IMR-90 (cell line): ENCODE measurements around the gene CAMTA1. TPM values are rescaled to one million over a fixed set of nuclear protein-coding genes. Genes with fewer than 3 reads are reported as not detected.

ENCODE experiments used
- ATAC-seq: fragments of 200-7000 bp; cut with Tn5 transposase; 2 replicates; pipeline ENCODE4 v1.9.1; 2020; ENCODE audit warnings: low read depth, mild to moderate bottlenecking, moderate library complexity
- BruUV-seq: library from RNA; stranded (reverse); fragments of 400-500 nt; replicated peaks from 2 replicates; lab custom pipeline; 2021; lab: Mats Ljungman, UMichigan
- CTCF ChIA-PET: fragments of 300-600 bp; formaldehyde crosslinking; extraction: SDS; loops from one replicate; lab custom pipeline; 2021; ENCODE audit warnings: antibody characterized with exemption; lab: Yijun Ruan, JAX
- POLR2A ChIA-PET: fragments of 300-600 bp; sonication (Branson Sonifier 250); formaldehyde crosslinking; loops from one replicate; lab custom pipeline; 2022; ENCODE audit warnings: antibody characterized with exemption; ENCODE audit not compliant: unreplicated experiment; lab: Charles Lee
- DNase-seq: peaks from one replicate; pipeline ENCODE4 v3.0.0; 2013
- H2AFZ ChIP-seq: replicated peaks from 2 replicates; pipeline ENCODE3; 2013; ENCODE audit warnings: low read length, mild to moderate bottlenecking; ENCODE audit not compliant: poor library complexity
- H2AK5ac ChIP-seq: 2 replicates; pipeline ENCODE4 v1.6.1; 2013; ENCODE audit warnings: low read depth, low read length, inconsistent platforms
- H2AK9ac ChIP-seq: replicated peaks from 2 replicates; pipeline ENCODE3; 2013; ENCODE audit warnings: mild to moderate bottlenecking, low read depth, low read length, moderate library complexity; ENCODE audit not compliant: poor library complexity
- H2BK120ac ChIP-seq: 2 replicates; pipeline ENCODE4 v1.6.1; 2013; ENCODE audit warnings: low read depth, low read length, inconsistent platforms
- H2BK15ac ChIP-seq: 3 replicates; pipeline ENCODE4 v1.6.1; 2013; ENCODE audit warnings: low read depth, low read length, inconsistent platforms
- H2BK20ac ChIP-seq: 2 replicates; pipeline ENCODE4 v1.6.1; 2013; ENCODE audit warnings: low read depth, mild to moderate bottlenecking, inconsistent platforms, low read length, moderate library complexity
- H2BK5ac ChIP-seq: 2 replicates; pipeline ENCODE4 v1.6.1; 2013; ENCODE audit warnings: mild to moderate bottlenecking, low read depth, low read length, inconsistent platforms; ENCODE audit not compliant: poor library complexity, severe bottlenecking
- H3K14ac ChIP-seq: replicated peaks from 2 replicates; pipeline ENCODE4 v1.6.1; 2013; ENCODE audit warnings: low read depth, low read length, inconsistent platforms
- H3K18ac ChIP-seq: 2 replicates; pipeline ENCODE4 v1.6.1; 2013; ENCODE audit warnings: low read depth, low read length, control low read depth
- H3K23ac ChIP-seq: 2 replicates; pipeline ENCODE4 v1.6.1; 2013; ENCODE audit warnings: low read depth, low read length, inconsistent platforms
- H3K27ac ChIP-seq: 2 replicates; pipeline ENCODE4 v1.5.1; 2013; ENCODE audit warnings: mild to moderate bottlenecking, control low read depth, low read length; ENCODE audit not compliant: insufficient read depth
- H3K27me3 ChIP-seq: 2 replicates; pipeline ENCODE4 v1.6.1; 2013; ENCODE audit warnings: low read length; ENCODE audit not compliant: control insufficient read depth, insufficient read depth
- H3K36me3 ChIP-seq: 2 replicates; pipeline ENCODE4 v1.6.1; 2013; ENCODE audit warnings: low read length, mixed read lengths; ENCODE audit not compliant: control insufficient read depth, insufficient read depth
- H3K4ac ChIP-seq: 2 replicates; pipeline ENCODE4 v1.6.1; 2013; ENCODE audit warnings: low read depth, low read length, inconsistent platforms
- H3K4me1 ChIP-seq: 2 replicates; pipeline ENCODE4 v1.6.1; 2013; ENCODE audit warnings: low read length, mixed read lengths; ENCODE audit not compliant: control insufficient read depth, insufficient read depth
- H3K4me2 ChIP-seq: 2 replicates; pipeline ENCODE4 v1.6.1; 2013; ENCODE audit warnings: low read depth, mild to moderate bottlenecking, control low read depth, low read length, moderate library complexity
- H3K4me3 ChIP-seq: 2 replicates; pipeline ENCODE4 v1.5.1; 2013; ENCODE audit warnings: low read depth, mild to moderate bottlenecking, control low read depth, low read length, moderate library complexity; ENCODE audit not compliant: insufficient read depth
- H3K56ac ChIP-seq: 2 replicates; pipeline ENCODE4 v1.6.1; 2013; ENCODE audit warnings: low read length, inconsistent platforms; ENCODE audit not compliant: insufficient read depth; ENCODE audit errors: extremely low read depth
- H3K79me1 ChIP-seq, 2 experiments: 2 replicates each; pipeline ENCODE4 v1.6.1; 2013; ENCODE audit warnings: low read length in 2 of 2, inconsistent platforms in 1 of 2, low read depth in 1 of 2
- H3K9ac ChIP-seq: 2 replicates; pipeline ENCODE4 v1.6.1; 2013; ENCODE audit warnings: low read depth, low read length, control low read depth
- H3K9me1 ChIP-seq: 2 replicates; pipeline ENCODE4 v1.6.1; 2013; ENCODE audit warnings: low read length, inconsistent platforms; ENCODE audit not compliant: insufficient read depth
- H3K9me3 ChIP-seq: 2 replicates; pipeline ENCODE4 v1.6.1; 2013; ENCODE audit warnings: low read length; ENCODE audit not compliant: control insufficient read depth, insufficient read depth
- H4K20me1 ChIP-seq: 2 replicates; pipeline ENCODE4 v1.6.1; 2013; ENCODE audit warnings: low read length, inconsistent platforms; ENCODE audit not compliant: insufficient read depth
- H4K5ac ChIP-seq: 2 replicates; pipeline ENCODE4 v1.6.1; 2013; ENCODE audit warnings: mild to moderate bottlenecking, low read depth, low read length, control low read depth
- H4K8ac ChIP-seq, 2 experiments: 2 replicates each; pipeline ENCODE4 v1.6.1; 2013; ENCODE audit warnings: low read depth in 2 of 2, low read length in 2 of 2, control low read depth in 1 of 2, inconsistent platforms in 1 of 2
- H4K91ac ChIP-seq: 2 replicates; pipeline ENCODE4 v1.6.1; 2013; ENCODE audit warnings: low read depth, low read length, inconsistent platforms; ENCODE audit not compliant: insufficient read depth
- BHLHE40 ChIP-seq: fragments of 150-350 bp; IDR thresholded peaks from 2 replicates; pipeline ENCODE4 v1.6.1; 2016; ENCODE audit warnings: mild to moderate bottlenecking, low read depth, low read length
- CTCF ChIP-seq: conservative IDR thresholded peaks from 2 replicates; pipeline ENCODE4 v1.5.1; 2012; ENCODE audit warnings: mild to moderate bottlenecking, low read depth, low read length, improper control_type of control experiment
- ELK1 ChIP-seq: fragments of 150-350 bp; IDR thresholded peaks from 2 replicates; pipeline ENCODE4 v1.6.1; 2016; ENCODE audit warnings: low read depth, mild to moderate bottlenecking, low read length, moderate library complexity, borderline replicate concordance
- FOS ChIP-seq: fragments of 150-350 bp; IDR thresholded peaks from 2 replicates; pipeline ENCODE4 v1.6.1; 2016; ENCODE audit warnings: low read depth, low read length
- MAFK ChIP-seq: IDR thresholded peaks from 2 replicates; pipeline ENCODE4 v1.6.1; 2012; ENCODE audit warnings: low read depth, low read length, improper control_type of control experiment
- MXI1 ChIP-seq: IDR thresholded peaks from 2 replicates; pipeline ENCODE4 v1.6.1; 2012; ENCODE audit warnings: low read depth, mild to moderate bottlenecking, low read length, moderate library complexity, borderline replicate concordance
- POLR2A ChIP-seq: IDR thresholded peaks from 2 replicates; pipeline ENCODE4 v1.6.1; 2012; ENCODE audit warnings: mild to moderate bottlenecking, low read depth, low read length
- RAD21 ChIP-seq: IDR thresholded peaks from 2 replicates; pipeline ENCODE4 v1.6.1; 2012; ENCODE audit warnings: low read length, improper control_type of control experiment
- RCOR1 ChIP-seq: IDR thresholded peaks from 2 replicates; pipeline ENCODE4 v1.6.1; 2012; ENCODE audit warnings: mild to moderate bottlenecking, low read length, improper control_type of control experiment; ENCODE audit not compliant: insufficient replicate concordance
- WGBS, 2 experiments: methylation state at CpG; one replicate each; pipeline versions ENCODE4 v1.1.5 to v1.1.7; 2013; ENCODE audit warnings: missing lambda C conversion rate in 2 of 2; ENCODE audit not compliant: insufficient read length in 1 of 2; ENCODE audit errors: extremely low coverage in 2 of 2; 5-methylcytosine and 5-hydroxymethylcytosine counted together
- dilution Hi-C: fragments of 300-500 bp; cut with HindIII; formaldehyde crosslinking; loops from one replicate; pipeline ENCODE4 v1.14.3; 2018; ENCODE audit warnings: low sequenced_read_pairs; ENCODE audit not compliant: unreplicated experiment
- in situ Hi-C: fragments of 300-500 bp; cut with MboI; formaldehyde crosslinking; loops from 3 replicates; pipeline ENCODE4 v1.14.3; 2019; ENCODE audit warnings: low sequenced_read_pairs, inconsistent platforms, mixed read lengths
- intact Hi-C: fragments of 100-400 bp; cut with micrococcal nuclease; formaldehyde crosslinking; loops from 2 replicates; pipeline ENCODE4 v1.10.0; 2022
- polyA plus RNA-seq, 3 experiments: library from polyadenylated mRNA; depleted of rRNA; stranded (reverse); fragments of >200 nt; gene quantifications; 2 replicates each; pipeline ENCODE4 v1.2.3, GENCODE V29; 2012; ENCODE audit warnings: low replicate concordance in 1 of 3
- total RNA-seq: library from RNA; depleted of rRNA; stranded (reverse); fragments of >200 nt; gene quantifications from 2 replicates; pipeline ENCODE4 v1.2.3, GENCODE V29; 2012

CAMTA1 gene
- total and polyA plus RNA-seq, 2 of the 4 experiments (the other 2 are of a cell fraction) = 35.5 to 74.3 TPM

- no peak overlapping the region for H3K4me3 ChIP-seq
- no peak overlapping the region for H3K14ac ChIP-seq
- no peak overlapping the region for H3K4ac ChIP-seq
- no peak overlapping the region for H4K91ac ChIP-seq
- no peak overlapping the region for H2AFZ ChIP-seq
- H3K79me1 ChIP-seq = no peaks in the 10 kb centered on the region
- no peak overlapping the region for H2BK120ac ChIP-seq
- H2AK5ac ChIP-seq = no peak overlapping the region
- intact Hi-C loops = no loop called here
- no peak overlapping the region for H4K8ac ChIP-seq
- H3K27me3 ChIP-seq = peaks cover 7% of the 10 kb centered on the region; the same call in 1 of the 2 replicates
- H2BK15ac ChIP-seq = no peak overlapping the region
- no peak overlapping the region for H3K18ac ChIP-seq
- POLR2A ChIA-PET = no interaction called here
- no peak overlapping the region for H3K23ac ChIP-seq
- H4K5ac ChIP-seq = no peak overlapping the region
- dilution Hi-C loops = no loop called here
- no peaks in the 10 kb centered on the region for H3K36me3 ChIP-seq
- H2BK5ac ChIP-seq = no peak overlapping the region
- 44% methylated on average over 2 of the region's 5 CpGs; no CpG with 5 or more reads in 1 of the 2 experiments for WGBS, 2 experiments
- no peaks in the 10 kb centered on the region for H3K9me1 ChIP-seq
- no TSS peak for BruUV-seq
- no peak for DNase-seq
- H2BK20ac ChIP-seq = no peak overlapping the region
- H3K9ac ChIP-seq = no peak overlapping the region
- H2AK9ac ChIP-seq = no peak overlapping the region
- H3K4me2 ChIP-seq = no peak overlapping the region
- no peaks in the 10 kb centered on the region; the same call in 1 of the 2 replicates for H3K9me3 ChIP-seq
- in situ Hi-C loops = no loop called here
- ATAC-seq = no peak
- CTCF ChIA-PET = no interaction called here
- no peaks in the 10 kb centered on the region for H3K4me1 ChIP-seq
- no peak overlapping the region for H3K27ac ChIP-seq
- TF ChIP-seq POLR2A (no peak), RCOR1 (no peak), MXI1 (no peak), BHLHE40 (no peak), FOS (no peak), CTCF (no peak), MAFK (no peak), RAD21 (no peak), ELK1 (no peak)
- no peak overlapping the region for H3K56ac ChIP-seq
- no peaks in the 10 kb centered on the region for H4K20me1 ChIP-seq
Observed at GRCh38 chr1:7610106-7610731, 825.0 kb downstream of the CAMTA1 start.
